GM21526 (cell line): ENCODE results near the gene MGAT5.
"Not testable (repeated sequence)": the region's sequence is repeated elsewhere in the genome, so short reads cannot be mapped to it uniquely, and the experiment has no call there.

ENCODE experiments used
- ATAC-seq: cut with Tn5 transposase; IDR thresholded peaks from one replicate; pipeline ENCODE4 v1.9.1; 2021; ENCODE audit warnings: moderate library complexity; ENCODE audit not compliant: unreplicated experiment, low FRiP score

MGAT5 gene

DNA sequence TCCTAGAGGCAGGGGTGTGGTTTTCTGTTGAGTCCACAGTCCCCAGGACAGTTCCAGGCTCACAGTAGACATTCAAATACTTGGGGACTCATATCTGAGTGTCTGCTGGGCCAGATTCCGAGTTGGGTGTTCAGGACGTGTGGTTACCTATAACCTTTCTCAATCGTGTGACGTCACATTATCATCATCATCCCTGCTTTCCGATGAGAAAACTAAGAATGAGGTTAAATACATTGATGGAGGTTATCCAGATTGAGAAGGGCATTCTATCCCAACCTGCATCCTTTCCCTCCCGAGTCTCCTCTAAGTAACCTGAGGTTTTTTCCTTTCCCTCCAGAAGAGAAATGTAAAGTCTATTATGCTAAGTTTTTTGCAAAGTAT lies 204.6 kb downstream of the MGAT5 start:
- ATAC-seq = no peak

DNA sequence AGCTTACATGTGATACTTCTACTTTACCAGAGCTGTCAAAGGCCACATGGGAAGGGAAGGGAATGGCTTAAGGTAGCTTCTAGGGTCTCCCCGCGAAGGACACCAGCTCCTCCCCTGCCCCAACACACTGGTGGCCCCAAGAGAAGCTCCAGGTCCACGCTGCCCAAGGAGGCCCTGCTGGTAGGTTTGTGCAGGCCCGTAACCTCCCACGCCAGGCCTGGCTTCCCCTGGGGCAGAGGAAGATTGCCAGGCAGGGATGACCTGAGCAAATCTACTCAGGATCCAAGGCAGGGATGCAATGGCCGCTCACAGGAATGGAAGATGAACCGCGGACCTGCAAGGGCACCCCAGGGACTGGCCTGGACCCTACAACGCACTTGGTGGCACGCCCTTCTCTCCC lies 205.1 kb downstream of the MGAT5 start:
- ATAC-seq = no peak

DNA sequence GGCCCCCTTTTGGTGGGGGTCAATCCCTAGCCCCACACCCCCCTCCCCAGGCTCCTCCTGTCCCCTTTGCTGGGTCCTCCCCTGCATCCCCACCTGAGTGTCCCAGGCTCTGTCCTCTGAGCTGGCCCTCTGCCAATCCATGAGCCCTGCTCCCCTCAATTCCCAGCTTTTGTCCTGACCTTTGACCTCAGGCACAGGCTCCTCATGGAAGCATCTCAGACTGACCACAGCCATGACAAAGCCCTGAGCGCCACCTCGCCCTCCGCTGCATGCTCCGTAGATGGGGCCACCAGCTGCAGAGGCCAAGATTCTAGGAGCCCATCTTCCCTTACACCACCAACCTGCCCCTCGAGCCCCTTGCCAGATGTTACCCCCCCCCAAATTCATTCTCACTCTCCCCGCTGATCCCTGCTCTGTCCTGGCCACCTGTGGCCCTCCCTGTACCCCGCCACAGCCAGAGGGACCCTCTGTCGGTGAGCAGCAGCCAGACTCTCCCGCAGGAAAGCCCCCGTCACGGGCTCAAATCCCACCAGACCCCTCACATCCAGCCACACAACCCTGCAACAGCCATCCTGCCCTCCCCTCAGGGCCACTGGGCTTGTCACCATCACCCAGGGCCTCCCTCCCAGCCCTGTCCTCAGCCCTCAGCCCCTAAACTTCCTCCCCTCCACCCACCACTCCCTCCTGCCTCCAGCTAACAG lies 206.0 kb downstream of the MGAT5 start:
- no peak for ATAC-seq

DNA sequence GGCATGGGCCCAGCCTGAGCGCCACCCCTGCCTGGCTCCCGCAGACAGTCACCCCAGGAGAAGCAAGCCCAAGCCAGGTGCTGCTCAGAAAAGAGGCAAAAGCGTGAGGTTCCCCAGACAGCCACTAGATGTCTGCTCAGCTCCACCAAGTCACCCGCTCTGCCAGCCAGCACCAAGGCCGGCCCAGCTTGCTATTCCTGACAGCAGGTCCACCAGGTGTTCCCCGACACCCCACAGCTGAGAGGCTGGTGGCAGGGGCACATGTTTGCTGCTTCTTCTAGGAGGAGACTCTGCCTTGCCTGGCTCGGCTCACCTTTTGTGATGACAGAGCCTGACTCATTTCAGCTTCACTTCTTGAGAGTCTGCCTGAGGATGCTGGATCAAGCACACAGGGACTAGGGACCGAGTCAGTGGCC lies 206.7 kb downstream of the MGAT5 start:
- ATAC-seq = peak; percentile 79

DNA sequence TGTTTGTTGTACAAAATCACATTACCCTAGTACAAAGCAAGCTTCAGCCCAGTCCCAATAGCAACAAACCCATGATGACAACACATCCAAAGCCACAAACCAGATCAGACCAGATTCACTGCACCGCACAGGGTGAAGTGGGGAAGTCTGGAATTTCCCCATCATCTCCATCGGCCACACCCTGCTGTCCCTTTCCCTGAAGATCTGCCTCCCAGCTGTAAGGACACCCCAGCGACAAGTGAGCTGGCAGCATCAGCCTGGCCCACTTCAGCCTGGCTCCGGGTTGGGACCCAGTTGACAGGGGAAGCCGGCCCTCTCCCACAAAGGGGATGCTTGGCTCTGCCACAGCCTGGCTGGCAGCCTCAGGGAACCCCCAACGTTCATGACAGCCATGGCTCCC lies 207.6 kb downstream of the MGAT5 start:
- no peak for ATAC-seq

DNA sequence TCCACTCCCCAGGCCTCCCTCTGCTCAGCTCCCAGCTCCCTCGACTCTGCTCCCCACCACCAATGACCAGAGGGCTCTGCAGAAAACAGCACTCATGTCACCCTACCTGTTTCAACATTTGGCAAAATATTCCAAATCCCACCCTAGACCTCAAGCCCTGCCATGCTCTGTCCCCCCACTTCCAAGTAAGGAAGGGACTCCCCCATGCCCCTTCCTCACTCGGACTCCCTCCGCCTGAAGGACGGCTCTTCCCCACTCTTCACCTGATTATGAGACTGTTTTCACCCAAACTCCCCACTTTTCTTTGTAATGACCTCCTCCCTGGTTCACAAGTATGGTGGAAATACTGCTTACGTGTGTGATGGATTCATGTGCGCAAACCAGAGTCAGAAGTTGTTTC lies 208.4 kb downstream of the MGAT5 start:
- no peak for ATAC-seq

DNA sequence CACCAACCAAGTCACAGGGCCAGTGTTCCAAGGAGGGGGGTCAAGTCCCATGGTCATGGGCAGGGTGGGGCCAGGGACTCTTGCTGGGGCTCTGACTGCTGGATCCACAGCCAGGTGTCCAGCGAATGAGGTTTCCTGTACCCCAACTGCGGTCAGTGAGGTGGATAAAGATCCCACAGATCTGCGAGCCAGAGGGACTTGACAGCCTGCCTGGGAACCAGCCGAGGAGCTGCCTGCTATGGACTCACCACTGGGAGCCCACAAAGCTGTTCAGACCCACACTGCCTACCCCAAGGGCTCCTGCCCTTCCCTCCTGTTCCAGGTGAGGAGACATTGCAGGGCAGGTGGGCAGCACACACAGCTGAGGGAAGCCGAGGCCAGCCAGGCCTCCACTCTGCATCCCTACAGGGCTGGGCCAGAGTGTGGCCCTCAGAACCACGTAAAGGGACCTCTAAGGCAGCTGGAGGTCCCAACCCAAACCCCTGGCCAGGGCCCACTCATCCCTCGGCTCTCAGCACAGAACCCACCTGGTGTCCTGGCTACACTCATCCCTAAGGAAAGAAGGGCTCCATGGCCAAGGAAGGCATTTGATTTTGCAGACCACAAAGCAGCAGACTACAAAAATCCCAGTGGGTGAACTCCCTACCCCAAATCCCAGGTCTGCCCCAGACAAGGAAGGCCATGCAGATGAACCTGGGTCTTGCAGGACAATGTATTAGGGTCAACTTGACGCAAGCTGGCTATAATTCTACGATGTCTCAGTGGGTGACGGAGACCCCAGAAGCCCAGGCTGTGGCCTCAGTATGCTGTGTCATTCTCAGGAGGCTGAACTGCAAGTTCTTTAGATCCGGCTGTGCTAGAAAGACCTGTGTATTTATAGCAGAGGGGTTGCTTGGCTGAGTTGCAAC lies 209.2 kb downstream of the MGAT5 start:
- no peak for ATAC-seq

DNA sequence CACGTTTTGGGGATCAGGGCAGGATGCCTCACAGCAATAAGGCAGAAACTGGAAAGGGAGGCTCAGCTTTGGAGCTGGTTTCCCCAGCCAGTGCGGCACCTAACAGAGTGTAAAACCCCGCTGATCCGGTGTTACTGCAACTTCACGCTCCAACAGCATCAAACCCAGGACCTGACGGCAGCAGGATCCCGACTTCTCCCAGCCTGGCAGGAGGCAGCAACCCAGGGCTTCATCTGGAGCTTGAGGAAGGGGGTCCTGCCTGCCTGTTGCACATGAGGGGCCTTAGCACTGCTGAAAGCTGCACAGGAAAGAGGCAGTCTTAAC lies 209.8 kb downstream of the MGAT5 start:
- no peak for ATAC-seq

DNA sequence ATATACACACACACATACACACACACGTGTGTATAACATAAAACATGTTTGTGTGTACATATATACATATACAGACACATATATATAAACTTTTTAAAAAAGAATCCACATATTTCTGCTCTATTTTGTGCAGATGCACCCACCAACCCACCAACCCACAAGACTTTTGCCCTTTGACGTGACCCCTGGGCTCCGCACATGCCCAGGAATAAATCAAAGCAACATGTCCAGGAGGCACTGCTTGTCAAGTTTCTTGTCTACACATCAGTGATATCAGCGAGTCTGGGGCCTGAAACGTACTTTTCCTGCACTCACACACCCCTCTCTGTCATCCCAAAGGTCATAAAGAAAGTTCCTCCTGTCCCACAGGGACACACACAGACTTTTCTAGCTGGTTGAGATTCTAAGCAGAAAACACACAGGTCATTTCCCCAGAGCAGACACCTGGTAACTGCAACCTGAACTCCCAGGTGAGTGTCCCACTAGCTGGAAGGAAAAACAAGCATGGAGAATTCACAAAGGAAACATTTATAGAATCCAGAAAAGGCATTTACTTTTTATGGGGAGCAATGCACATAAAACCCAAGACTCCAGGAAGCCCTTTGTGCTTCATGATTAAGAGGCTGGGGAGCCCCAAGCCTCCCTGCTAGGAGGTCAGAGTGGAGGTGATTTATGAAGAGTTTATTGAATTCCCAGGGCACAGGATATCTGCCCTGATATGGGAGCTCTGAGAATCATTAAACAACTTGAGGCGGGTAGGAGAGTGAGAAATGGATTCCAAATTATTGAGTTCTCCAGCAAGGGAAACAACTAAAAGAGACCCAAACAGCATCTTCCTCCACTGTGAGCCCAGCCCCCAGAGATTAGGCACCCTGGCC lies 211.6 kb downstream of the MGAT5 start:
- ATAC-seq = no peak

DNA sequence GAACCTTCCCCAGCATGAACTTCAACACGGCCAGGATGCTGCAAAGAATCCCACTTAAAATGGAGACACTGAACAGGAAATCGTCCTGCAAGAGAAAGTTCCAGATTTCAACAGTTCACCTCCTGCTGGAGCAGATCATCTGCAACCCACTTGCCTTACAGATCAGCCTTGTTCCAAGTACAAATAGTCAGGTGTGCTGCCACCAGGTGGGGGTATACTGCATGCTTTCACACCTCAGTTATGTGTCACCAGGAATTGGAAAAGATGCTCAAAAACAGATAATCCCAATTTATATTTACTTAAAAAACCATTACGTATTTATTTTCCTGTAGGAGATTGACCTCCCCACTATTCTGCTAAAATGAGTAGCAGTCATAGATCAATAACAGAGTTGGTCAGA lies 212.3 kb downstream of the MGAT5 start:
- peak; percentile 61 for ATAC-seq

DNA sequence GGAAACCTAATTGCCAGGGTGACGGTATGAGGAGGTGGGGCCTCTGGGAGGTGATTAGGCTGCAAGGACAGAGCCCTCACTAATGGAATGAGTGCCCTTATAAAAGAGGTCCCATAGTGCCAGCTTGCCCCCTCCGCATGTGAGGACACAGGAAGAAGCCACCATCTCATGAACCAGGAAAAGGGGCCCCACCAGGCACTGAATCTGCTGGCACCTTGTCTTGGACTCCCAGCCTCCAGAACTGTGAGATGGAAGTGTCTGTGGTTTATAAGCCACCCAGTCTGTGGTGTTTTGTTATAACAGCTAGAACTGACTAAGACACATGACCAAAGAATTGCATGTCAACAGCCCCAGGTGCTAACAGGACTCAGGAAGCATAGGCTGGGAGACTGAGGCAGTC lies 214.3 kb downstream of the MGAT5 start:
- ATAC-seq = no peak

DNA sequence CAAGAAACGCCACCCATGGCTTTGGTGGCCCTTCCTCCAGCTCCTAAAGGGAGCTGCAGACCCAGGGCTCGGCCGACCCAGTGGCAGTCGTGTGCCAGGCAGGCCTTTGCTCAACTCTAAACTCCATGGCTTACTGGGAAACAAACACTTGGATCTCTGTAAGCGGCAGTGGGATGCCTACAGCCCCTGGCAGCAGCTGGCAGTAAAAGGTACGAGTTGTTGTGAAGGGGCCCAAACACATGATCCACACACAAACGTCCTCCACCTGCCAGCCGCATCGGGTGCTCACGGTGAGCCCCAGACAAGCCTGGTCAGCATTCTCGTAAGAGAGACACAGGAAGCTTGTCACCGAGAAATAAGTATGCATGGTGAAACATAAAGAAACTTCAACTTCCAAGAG lies 214.9 kb downstream of the MGAT5 start:
- no peak for ATAC-seq

DNA sequence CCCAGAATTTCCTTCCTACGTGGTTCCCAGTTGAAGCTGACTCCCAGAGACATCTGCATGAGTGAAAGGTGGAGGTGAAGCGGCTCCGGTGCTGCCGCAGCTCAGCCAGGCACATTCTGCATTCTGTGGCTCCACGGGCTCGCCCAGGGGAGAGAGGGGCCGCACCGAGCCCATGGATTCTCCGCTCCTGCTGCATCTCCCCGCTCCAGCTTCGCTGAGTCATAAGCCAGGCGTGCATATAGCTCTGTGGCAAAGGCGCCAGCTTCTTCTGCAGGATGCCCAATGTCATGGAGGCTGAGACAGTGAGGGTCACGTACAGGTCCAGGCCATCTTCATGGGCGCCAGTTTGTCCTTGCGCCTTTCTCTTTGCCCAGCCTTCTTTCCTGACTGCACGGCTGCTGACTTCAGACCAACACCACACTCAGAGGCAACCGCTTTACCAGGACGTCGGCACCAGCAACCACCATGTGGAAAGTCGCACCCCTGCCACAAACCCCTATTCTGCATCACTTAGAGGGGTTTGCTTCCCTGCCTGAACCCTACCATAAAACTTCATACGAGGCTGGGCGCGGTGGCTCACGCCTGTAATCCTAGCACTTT lies 215.7 kb downstream of the MGAT5 start:
- ATAC-seq = no peak

DNA sequence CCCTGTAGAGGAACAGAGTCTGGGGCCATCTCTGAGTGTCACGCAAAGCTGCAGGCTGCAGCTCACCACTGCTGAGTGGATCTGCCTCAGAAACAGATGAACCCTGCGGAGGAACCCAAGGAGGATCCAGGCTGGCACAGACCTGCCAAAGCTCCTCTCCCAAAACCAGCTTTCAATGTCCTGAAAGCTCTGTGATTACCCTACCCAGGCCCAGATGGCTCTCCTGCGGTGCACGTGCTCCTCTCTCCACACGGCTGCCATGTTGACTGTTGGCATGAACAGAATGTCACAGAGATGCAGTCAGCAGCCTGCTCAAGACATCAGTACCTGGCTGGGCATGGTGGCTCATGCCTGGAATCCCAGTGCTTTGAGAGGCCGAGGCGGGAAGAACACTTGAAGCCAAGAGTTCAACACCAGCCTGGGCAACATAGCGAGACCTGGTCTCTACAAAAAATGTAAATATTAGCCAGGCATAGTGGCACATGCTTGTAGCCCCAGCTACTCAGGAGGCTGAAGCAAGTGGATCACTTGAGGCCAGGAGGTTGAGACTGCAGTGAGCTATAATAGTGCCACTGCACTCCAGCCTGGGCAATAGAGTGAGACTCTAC lies 216.8 kb downstream of the MGAT5 start:
- ATAC-seq = no peak

DNA sequence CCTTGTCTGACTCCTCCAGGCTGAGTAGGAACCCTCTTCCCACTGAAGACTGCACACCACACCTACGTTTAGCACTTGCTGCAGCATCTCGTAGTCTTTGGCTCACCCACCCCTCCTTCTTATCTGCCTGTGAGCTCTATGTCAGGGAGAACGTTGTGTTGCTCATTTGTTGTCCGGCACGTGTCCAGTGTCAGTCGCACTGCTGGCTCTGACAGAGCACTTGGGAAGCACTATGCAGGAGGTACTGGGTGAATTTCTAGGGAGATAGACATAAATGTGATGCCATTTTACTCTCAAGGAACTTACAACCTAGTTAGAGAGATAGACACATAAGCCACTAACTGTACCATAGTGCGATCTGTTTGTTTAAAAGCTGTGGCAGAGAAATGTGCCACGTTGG lies 223.1 kb downstream of the MGAT5 start:
- ATAC-seq = not testable (repeated sequence)

DNA sequence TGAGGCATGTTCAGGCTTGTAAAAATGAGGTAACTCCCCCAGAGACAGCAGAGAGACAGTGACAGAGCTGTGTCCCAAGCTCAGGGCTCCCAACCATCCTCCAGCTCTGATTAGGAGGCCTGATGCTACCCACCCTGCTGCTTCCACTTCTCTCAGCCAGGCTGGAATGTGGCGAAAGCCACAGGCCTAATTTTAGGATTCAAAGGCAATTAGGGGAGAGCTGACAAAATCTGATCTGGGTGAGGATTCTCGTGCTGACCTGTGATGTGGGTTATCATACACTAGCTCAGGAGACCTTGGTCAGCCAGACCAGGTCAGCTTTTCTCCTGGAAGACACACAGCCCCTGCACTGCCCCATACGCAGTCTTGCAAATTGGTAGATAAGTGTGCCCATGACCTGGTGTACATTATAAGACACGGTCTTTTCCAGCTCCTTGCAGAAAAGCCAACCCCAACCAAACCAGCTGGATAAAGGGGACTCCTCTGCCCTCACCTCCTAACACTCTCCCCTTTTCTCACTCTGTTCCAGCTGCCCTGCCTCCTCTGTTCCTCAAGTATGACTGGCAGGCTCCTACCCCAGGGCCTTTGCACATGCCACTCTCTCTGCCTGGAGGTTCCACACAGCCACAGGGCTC lies 225.9 kb downstream of the MGAT5 start:
- ATAC-seq = no peak

DNA sequence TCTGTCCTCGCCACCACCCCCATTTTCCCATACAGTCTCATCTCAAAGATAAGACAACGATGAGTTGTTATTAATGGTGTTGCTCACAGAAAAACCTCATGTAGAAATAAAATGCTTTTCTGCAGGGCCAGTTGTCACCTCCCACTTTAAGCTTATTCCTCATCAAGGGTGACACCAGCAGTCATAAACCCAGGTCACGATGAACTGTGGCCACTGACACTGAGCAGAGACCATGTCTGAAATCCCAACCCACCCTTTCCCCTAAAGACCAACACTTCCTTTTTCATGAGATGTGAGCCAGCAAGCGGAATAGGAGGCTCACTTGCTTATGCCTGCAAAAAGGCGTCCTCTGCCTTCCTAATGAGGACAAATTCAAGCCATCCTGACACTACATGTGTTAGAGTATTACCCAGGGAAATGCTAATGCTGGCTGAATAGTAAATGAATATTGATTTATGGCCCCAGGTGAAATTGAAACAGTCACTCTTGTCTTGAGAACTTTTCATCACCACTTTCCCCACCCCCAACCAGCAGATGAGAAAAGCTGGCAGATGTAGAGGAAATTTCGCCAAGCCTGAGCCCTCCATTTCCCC lies 228.4 kb downstream of the MGAT5 start:
- ATAC-seq = no peak

DNA sequence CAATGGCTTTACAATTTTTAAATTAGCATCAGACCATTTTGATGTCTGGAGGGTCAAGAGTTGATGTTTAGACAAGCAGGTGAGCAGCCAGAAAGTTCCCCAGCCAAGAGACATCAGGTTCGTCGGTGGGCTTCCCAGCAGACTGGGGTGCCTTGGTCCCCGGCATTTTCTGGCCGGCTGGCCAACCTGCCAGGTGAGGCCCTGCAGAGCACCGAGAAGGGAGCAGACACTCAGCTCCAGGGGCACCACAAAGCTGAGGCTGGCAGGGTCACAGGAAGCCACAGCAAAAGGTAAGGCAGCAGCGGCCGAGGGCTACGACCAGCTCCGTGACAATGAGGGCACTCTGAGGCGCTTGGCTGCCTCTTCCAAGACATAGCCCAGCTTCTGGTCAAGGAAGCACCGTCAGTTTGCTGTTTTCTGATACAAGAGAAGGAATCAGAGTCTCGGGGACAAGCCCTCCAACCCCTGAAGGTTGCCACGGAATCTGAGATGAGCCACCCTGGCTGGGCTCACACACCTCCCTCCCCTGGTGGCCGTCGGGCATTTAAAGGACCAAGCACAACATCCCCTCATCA lies 229.0 kb downstream of the MGAT5 start:
- ATAC-seq = no peak

DNA sequence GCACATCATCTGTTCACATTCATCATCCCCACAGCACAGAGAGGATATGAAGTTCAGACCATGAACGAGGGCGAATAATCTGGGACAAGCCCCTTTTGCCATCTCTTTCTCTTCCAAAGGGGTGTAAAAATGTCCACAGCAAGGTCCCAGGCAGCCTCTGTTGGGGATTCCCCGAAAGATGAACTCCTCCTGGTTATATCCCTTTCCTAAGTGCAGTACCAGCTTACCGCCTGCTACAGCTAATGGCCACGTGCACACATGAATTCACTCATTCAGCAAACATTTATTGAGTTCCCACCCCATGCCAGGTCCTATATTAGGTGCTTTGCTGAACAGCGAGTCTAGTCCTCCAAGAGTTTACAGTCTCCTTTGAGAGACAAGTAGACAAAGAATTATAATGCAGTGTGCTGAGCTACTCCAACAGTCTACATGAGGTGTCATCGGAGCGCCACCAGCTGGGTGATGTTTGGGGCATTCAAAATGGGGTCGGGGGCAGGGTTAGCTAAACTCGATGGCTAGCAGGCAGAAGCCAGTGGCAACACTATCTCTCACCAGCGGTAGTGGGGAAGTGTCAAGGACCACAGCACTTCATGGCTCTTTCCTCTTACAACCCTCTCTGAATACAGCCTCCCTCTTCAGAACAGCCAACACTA lies 236.0 kb downstream of the MGAT5 start:
- ATAC-seq = no peak
